GM23338 (cell line): Measurements from ENCODE around the gene SCNN1B. TPM values are rescaled to one million over a fixed set of nuclear protein-coding genes. Genes with fewer than 3 reads are reported as not detected.

Experiments used
- ATAC-seq: fragments of 200-7000 bp; cut with Tn5 transposase; 3 replicates; pipeline ENCODE4 v1.9.1; 2020
- DNase-seq: peaks from one replicate; pipeline ENCODE4 v3.0.0-alpha.2; 2015; ENCODE audit warnings: low spot score
- H2AFZ ChIP-seq: fragments of 200-600 bp; sonication (generic); 2 replicates; pipeline ENCODE4 v1.8.0; 2016; ENCODE audit warnings: antibody characterized with exemption, mild to moderate bottlenecking, moderate library complexity
- H3F3A ChIP-seq: fragments of 200-600 bp; sonication (generic); replicated peaks from 2 replicates; pipeline ENCODE4 v1.8.0; 2017; ENCODE audit warnings: antibody characterized with exemption, mixed run types, low read depth
- H3K27ac ChIP-seq: fragments of 200-600 bp; sonication (generic); 2 replicates; pipeline ENCODE4 v1.6.1; 2016; ENCODE audit warnings: low read depth
- H3K27me3 ChIP-seq: fragments of 200-600 bp; sonication (generic); 2 replicates; pipeline ENCODE4 v1.8.0; 2016; ENCODE audit warnings: mild to moderate bottlenecking, mixed run types, moderate library complexity; ENCODE audit not compliant: insufficient read depth
- H3K36me3 ChIP-seq: fragments of 200-600 bp; sonication (generic); 2 replicates; pipeline ENCODE4 v1.8.0; 2016; ENCODE audit warnings: mild to moderate bottlenecking; ENCODE audit not compliant: insufficient read depth
- H3K4me1 ChIP-seq: fragments of 200-600 bp; sonication (generic); 2 replicates; pipeline ENCODE4 v1.8.0; 2016; ENCODE audit warnings: mild to moderate bottlenecking, moderate library complexity; ENCODE audit not compliant: insufficient read depth
- H3K4me2 ChIP-seq: fragments of 200-600 bp; sonication (generic); 2 replicates; pipeline ENCODE4 v1.7.1; 2017; ENCODE audit warnings: mixed run types
- H3K4me3 ChIP-seq: fragments of 200-600 bp; sonication (generic); 2 replicates; pipeline ENCODE4 v1.6.1; 2016; ENCODE audit warnings: mixed run types
- H3K79me2 ChIP-seq: fragments of 200-600 bp; sonication (generic); replicated peaks from 2 replicates; pipeline ENCODE4 v1.8.0; 2017; ENCODE audit warnings: mild to moderate bottlenecking; ENCODE audit not compliant: insufficient read depth
- H3K9me2 ChIP-seq: fragments of 200-600 bp; sonication (generic); 2 replicates; pipeline ENCODE4 v1.8.0; 2017; ENCODE audit not compliant: insufficient read depth
- H4K20me1 ChIP-seq: fragments of 200-600 bp; sonication (generic); replicated peaks from 2 replicates; pipeline ENCODE4 v1.8.0; 2017; ENCODE audit warnings: mild to moderate bottlenecking; ENCODE audit not compliant: insufficient read depth
- H3K27ac Mint-ChIP-seq: 2 replicates; pipeline ENCODE4 v1.8.0; 2020; ENCODE audit warnings: inconsistent platforms, mild to moderate bottlenecking, moderate library complexity, mixed read lengths
- H3K27me3 Mint-ChIP-seq: 3 replicates; pipeline ENCODE4 v1.8.0; 2022; ENCODE audit warnings: low read depth, mild to moderate bottlenecking, moderate library complexity, mixed read lengths, inconsistent platforms; ENCODE audit not compliant: insufficient read depth, poor library complexity
- H3K36me3 Mint-ChIP-seq: 3 replicates; pipeline ENCODE4 v1.8.0; 2021; ENCODE audit warnings: low read depth, mild to moderate bottlenecking, inconsistent platforms, moderate library complexity, mixed read lengths
- H3K4me1 Mint-ChIP-seq: 3 replicates; pipeline ENCODE4 v1.8.0; 2020; ENCODE audit warnings: mild to moderate bottlenecking, inconsistent platforms, mixed read lengths
- H3K4me3 Mint-ChIP-seq: 3 replicates; pipeline ENCODE4 v1.8.0; 2021; ENCODE audit warnings: moderate library complexity, mild to moderate bottlenecking, inconsistent platforms, mixed read lengths
- H3K9me3 Mint-ChIP-seq: 3 replicates; pipeline ENCODE4 v1.8.0; 2020; ENCODE audit warnings: moderate library complexity, mild to moderate bottlenecking, inconsistent platforms, mixed read lengths
- CREB1 ChIP-seq: fragments of 250-450 bp; sonication (Bioruptor Pico); IDR thresholded peaks from 2 replicates; pipeline ENCODE4 v1.5.0; 2020; ENCODE audit warnings: low read depth, mild to moderate bottlenecking, moderate library complexity
- EZH2 ChIP-seq: fragments of 200-600 bp; sonication (generic); IDR thresholded peaks from one replicate; pipeline ENCODE4 v1.8.0; 2017; ENCODE audit warnings: antibody characterized with exemption, mild to moderate bottlenecking, low read depth; ENCODE audit not compliant: unreplicated experiment
- EZH2phosphoT487 ChIP-seq: fragments of 200-600 bp; sonication (generic); IDR thresholded peaks from one replicate; pipeline ENCODE4 v1.8.1; 2018; ENCODE audit warnings: antibody characterized with exemption; ENCODE audit not compliant: unreplicated experiment
- JUNB ChIP-seq: IDR thresholded peaks from one replicate; pipeline ENCODE4 v1.6.1; 2016; ENCODE audit warnings: antibody characterized with exemption; ENCODE audit not compliant: unreplicated experiment
- NANOG ChIP-seq: IDR thresholded peaks from 2 replicates; pipeline ENCODE4 v1.6.1; 2016; ENCODE audit warnings: antibody characterized with exemption, borderline replicate concordance
- POLR2AphosphoS5 ChIP-seq: IDR thresholded peaks from 2 replicates; pipeline ENCODE4 v1.6.1; 2016; ENCODE audit warnings: antibody characterized with exemption, low read depth
- STAT1 ChIP-seq: IDR thresholded peaks from one replicate; pipeline ENCODE4 v1.6.1; 2016; ENCODE audit warnings: antibody characterized with exemption; ENCODE audit not compliant: unreplicated experiment
- ZNF114 ChIP-seq: fragments of 250-450 bp; sonication (Bioruptor Pico); IDR thresholded peaks from 2 replicates; pipeline ENCODE4 v1.5.0; 2020; ENCODE audit warnings: mild to moderate bottlenecking, moderate library complexity
- ZNF331 ChIP-seq: fragments of 250-450 bp; sonication (Bioruptor Pico); IDR thresholded peaks from 2 replicates; pipeline ENCODE4 v1.5.0; 2020; ENCODE audit warnings: low read depth, mild to moderate bottlenecking, moderate library complexity
- polyA plus RNA-seq: library from polyadenylated mRNA; unstranded; fragments of >200 nt; fragmentation: Nextera tagmentation; extraction: Ambion mirVana; gene quantifications from 2 replicates; pipeline ENCODE4 v1.2.1, GENCODE V29; 2016
- total RNA-seq: library from RNA; depleted of rRNA; stranded (reverse); fragments of >200 nt; shearing (Covaris generic); gene quantifications from 2 replicates; pipeline ENCODE4 v1.2.3, GENCODE V29; 2014
- TF ChIP-seq, protein P1 (sequence below): fragments of 250-450 bp; sonication (Bioruptor Pico); IDR thresholded peaks from 2 replicates; pipeline ENCODE4 v1.5.0; 2020; ENCODE audit warnings: mild to moderate bottlenecking, moderate library complexity
- TF ChIP-seq, protein P2 (sequence below): IDR thresholded peaks from 2 replicates; pipeline ENCODE4 v1.6.1; 2016; ENCODE audit warnings: antibody characterized with exemption
- TF ChIP-seq, protein P3 (sequence below), 2 experiments: fragments of 200-600 bp in 1 of 2; sonication (generic) in 1 of 2; conservative IDR thresholded peaks; 2 replicates each; pipeline versions ENCODE4 v1.5.1 to v1.6.1; 2016 to 2017; ENCODE audit warnings: antibody characterized with exemption in 2 of 2, low read depth in 2 of 2, mild to moderate bottlenecking in 2 of 2, moderate library complexity in 1 of 2
- TF ChIP-seq, protein P4 (sequence below): IDR thresholded peaks from one replicate; pipeline ENCODE4 v1.6.1; 2018; ENCODE audit warnings: antibody characterized with exemption; ENCODE audit not compliant: unreplicated experiment

The SCNN1B gene
- total and polyA plus RNA-seq, 2 experiments from 2014 or later: 0.78 to 1.1 TPM

DNA sequence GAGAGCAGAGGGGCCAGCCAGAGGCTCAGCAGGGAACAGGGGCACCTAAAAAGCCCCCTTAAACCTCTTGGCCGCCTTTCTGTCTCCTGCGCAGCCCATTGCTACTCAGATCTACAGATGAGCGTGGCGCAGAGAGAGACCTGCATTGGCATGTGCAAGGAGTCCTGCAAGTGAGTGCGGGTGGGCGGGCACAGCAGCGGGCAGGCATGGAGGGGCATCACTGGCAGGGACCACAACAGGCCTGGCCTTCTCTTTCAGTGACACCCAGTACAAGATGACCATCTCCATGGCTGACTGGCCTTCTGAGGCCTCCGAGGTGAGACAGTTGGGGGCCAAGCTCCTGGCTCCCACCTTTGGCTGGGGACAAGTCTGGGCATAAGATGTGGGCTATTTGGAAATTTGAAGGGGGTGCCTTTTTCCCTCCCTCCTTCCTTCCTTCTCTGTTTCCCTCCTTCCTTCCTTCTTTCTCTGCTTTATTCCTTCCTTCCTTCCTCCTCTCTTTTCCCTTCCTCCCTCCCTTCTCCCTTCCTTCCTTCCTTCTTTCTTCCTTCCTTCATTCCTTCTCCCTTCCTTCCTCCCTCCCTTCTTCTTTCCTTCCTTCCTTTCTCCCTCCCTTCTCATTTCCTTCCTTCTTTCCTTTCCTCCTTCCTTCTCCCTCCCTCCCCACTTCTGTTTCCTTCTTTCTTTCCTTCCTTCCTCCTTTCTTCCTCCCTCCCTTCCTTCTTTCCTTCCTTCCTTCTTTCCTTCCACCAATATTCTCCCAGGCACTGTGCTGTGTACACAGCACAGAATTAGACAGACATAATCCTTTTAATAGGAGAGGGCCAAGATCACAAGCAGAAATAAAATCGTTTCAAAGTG is 75.2 kb downstream of the SCNN1B start:
- no peaks in the 10 kb centered on the region for H3K36me3 Mint-ChIP-seq
- no peak overlapping the region for H3K27ac Mint-ChIP-seq
- DNase-seq (no peak), ATAC-seq (no peak)
- no peaks in the 10 kb centered on the region for H3K9me2 ChIP-seq
- H3K27ac ChIP-seq: no peak overlapping the region
- H3K4me1 Mint-ChIP-seq: no peaks in the 10 kb centered on the region
- H4K20me1 ChIP-seq: no peaks in the 10 kb centered on the region
- H3K4me2 ChIP-seq: no peak overlapping the region
- H3K27me3 Mint-ChIP-seq: peaks cover 4% of the 10 kb centered on the region
- no peaks in the 10 kb centered on the region for H3K4me1 ChIP-seq
- no peak overlapping the region for H3K4me3 ChIP-seq
- no peaks in the 10 kb centered on the region for H3K9me3 Mint-ChIP-seq
- H2AFZ ChIP-seq: no peak overlapping the region
- H3K79me2 ChIP-seq: no peaks in the 10 kb centered on the region
- no peak overlapping the region for H3K4me3 Mint-ChIP-seq
- no peak for TF ChIP-seq STAT1
- TF ChIP-seq, protein P1, sequence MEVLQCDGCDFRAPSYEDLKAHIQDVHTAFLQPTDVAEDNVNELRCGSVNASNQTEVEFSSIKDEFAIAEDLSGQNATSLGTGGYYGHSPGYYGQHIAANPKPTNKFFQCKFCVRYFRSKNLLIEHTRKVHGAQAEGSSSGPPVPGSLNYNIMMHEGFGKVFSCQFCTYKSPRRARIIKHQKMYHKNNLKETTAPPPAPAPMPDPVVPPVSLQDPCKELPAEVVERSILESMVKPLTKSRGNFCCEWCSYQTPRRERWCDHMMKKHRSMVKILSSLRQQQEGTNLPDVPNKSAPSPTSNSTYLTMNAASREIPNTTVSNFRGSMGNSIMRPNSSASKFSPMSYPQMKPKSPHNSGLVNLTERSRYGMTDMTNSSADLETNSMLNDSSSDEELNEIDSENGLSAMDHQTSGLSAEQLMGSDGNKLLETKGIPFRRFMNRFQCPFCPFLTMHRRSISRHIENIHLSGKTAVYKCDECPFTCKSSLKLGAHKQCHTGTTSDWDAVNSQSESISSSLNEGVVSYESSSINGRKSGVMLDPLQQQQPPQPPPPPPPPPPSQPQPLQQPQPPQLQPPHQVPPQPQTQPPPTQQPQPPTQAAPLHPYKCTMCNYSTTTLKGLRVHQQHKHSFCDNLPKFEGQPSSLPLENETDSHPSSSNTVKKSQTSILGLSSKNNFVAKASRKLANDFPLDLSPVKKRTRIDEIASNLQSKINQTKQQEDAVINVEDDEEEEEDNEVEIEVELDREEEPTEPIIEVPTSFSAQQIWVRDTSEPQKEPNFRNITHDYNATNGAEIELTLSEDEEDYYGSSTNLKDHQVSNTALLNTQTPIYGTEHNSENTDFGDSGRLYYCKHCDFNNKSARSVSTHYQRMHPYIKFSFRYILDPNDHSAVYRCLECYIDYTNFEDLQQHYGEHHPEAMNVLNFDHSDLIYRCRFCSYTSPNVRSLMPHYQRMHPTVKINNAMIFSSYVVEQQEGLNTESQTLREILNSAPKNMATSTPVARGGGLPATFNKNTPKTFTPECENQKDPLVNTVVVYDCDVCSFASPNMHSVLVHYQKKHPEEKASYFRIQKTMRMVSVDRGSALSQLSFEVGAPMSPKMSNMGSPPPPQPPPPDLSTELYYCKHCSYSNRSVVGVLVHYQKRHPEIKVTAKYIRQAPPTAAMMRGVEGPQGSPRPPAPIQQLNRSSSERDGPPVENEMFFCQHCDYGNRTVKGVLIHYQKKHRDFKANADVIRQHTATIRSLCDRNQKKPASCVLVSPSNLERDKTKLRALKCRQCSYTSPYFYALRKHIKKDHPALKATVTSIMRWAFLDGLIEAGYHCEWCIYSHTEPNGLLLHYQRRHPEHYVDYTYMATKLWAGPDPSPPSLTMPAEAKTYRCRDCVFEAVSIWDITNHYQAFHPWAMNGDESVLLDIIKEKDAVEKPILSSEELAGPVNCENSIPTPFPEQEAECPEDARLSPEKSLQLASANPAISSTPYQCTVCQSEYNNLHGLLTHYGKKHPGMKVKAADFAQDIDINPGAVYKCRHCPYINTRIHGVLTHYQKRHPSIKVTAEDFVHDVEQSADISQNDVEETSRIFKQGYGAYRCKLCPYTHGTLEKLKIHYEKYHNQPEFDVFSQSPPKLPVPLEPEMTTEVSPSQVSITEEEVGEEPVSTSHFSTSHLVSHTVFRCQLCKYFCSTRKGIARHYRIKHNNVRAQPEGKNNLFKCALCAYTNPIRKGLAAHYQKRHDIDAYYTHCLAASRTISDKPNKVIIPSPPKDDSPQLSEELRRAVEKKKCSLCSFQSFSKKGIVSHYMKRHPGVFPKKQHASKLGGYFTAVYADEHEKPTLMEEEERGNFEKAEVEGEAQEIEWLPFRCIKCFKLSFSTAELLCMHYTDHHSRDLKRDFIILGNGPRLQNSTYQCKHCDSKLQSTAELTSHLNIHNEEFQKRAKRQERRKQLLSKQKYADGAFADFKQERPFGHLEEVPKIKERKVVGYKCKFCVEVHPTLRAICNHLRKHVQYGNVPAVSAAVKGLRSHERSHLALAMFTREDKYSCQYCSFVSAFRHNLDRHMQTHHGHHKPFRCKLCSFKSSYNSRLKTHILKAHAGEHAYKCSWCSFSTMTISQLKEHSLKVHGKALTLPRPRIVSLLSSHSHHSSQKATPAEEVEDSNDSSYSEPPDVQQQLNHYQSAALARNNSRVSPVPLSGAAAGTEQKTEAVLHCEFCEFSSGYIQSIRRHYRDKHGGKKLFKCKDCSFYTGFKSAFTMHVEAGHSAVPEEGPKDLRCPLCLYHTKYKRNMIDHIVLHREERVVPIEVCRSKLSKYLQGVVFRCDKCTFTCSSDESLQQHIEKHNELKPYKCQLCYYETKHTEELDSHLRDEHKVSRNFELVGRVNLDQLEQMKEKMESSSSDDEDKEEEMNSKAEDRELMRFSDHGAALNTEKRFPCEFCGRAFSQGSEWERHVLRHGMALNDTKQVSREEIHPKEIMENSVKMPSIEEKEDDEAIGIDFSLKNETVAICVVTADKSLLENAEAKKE (CRISPR knock-in tag): no peak
- no peak for TF ChIP-seq NANOG
- TF ChIP-seq ZNF114: no peak
- no peak for TF ChIP-seq EZH2
- TF ChIP-seq, protein P2, sequence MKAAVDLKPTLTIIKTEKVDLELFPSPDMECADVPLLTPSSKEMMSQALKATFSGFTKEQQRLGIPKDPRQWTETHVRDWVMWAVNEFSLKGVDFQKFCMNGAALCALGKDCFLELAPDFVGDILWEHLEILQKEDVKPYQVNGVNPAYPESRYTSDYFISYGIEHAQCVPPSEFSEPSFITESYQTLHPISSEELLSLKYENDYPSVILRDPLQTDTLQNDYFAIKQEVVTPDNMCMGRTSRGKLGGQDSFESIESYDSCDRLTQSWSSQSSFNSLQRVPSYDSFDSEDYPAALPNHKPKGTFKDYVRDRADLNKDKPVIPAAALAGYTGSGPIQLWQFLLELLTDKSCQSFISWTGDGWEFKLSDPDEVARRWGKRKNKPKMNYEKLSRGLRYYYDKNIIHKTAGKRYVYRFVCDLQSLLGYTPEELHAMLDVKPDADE: no peak
- TF ChIP-seq, protein P3, sequence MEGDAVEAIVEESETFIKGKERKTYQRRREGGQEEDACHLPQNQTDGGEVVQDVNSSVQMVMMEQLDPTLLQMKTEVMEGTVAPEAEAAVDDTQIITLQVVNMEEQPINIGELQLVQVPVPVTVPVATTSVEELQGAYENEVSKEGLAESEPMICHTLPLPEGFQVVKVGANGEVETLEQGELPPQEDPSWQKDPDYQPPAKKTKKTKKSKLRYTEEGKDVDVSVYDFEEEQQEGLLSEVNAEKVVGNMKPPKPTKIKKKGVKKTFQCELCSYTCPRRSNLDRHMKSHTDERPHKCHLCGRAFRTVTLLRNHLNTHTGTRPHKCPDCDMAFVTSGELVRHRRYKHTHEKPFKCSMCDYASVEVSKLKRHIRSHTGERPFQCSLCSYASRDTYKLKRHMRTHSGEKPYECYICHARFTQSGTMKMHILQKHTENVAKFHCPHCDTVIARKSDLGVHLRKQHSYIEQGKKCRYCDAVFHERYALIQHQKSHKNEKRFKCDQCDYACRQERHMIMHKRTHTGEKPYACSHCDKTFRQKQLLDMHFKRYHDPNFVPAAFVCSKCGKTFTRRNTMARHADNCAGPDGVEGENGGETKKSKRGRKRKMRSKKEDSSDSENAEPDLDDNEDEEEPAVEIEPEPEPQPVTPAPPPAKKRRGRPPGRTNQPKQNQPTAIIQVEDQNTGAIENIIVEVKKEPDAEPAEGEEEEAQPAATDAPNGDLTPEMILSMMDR (conservative IDR thresholded peaks at IDR 0.05; ENCODE audit: low read depth in 2 of 2): no peak
- no peak for TF ChIP-seq ZNF331 (CRISPR knock-in tag)
- no peak for TF ChIP-seq CREB1 (CRISPR knock-in tag)
- no peak for TF ChIP-seq JUNB
- TF ChIP-seq, protein P4, sequence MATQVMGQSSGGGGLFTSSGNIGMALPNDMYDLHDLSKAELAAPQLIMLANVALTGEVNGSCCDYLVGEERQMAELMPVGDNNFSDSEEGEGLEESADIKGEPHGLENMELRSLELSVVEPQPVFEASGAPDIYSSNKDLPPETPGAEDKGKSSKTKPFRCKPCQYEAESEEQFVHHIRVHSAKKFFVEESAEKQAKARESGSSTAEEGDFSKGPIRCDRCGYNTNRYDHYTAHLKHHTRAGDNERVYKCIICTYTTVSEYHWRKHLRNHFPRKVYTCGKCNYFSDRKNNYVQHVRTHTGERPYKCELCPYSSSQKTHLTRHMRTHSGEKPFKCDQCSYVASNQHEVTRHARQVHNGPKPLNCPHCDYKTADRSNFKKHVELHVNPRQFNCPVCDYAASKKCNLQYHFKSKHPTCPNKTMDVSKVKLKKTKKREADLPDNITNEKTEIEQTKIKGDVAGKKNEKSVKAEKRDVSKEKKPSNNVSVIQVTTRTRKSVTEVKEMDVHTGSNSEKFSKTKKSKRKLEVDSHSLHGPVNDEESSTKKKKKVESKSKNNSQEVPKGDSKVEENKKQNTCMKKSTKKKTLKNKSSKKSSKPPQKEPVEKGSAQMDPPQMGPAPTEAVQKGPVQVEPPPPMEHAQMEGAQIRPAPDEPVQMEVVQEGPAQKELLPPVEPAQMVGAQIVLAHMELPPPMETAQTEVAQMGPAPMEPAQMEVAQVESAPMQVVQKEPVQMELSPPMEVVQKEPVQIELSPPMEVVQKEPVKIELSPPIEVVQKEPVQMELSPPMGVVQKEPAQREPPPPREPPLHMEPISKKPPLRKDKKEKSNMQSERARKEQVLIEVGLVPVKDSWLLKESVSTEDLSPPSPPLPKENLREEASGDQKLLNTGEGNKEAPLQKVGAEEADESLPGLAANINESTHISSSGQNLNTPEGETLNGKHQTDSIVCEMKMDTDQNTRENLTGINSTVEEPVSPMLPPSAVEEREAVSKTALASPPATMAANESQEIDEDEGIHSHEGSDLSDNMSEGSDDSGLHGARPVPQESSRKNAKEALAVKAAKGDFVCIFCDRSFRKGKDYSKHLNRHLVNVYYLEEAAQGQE: no peak
- TF ChIP-seq POLR2AphosphoS5: no peak
- no peak for TF ChIP-seq EZH2phosphoT487
- no peaks in the 10 kb centered on the region for H3K27me3 ChIP-seq
- no peaks in the 10 kb centered on the region for H3F3A ChIP-seq
- H3K36me3 ChIP-seq: no peaks in the 10 kb centered on the region
